Gastroesophageal sphincter (tissue), 3 donors: ENCODE measurements around the gene ITPR2.

Experiments used
- EP300 ChIP-seq: sonication (generic); formaldehyde crosslinking; IDR thresholded peaks from one replicate; pipeline ENCODE4 v1.6.1; 2017; ENCODE audit warnings: antibody characterized with exemption, mild to moderate bottlenecking
- POLR2A ChIP-seq, 2 donors: fragments of 450-650 bp; IDR thresholded peaks; one replicate each; pipeline ENCODE4 v1.6.1; 2017; ENCODE audit warnings: antibody characterized with exemption in 2 of 2, mild to moderate bottlenecking in 2 of 2, moderate library complexity in 1 of 2
- POLR2AphosphoS5 ChIP-seq: sonication (generic); formaldehyde crosslinking; IDR thresholded peaks from one replicate; pipeline ENCODE4 v1.6.1; 2017; ENCODE audit warnings: antibody characterized with exemption
- TF ChIP-seq, protein P1 (sequence below), 4 experiments: fragments of 200-600 bp in 2 of 4; fragments of 450-650 bp in 2 of 4; sonication (generic) in 1 of 4; IDR thresholded peaks; one replicate each; pipeline ENCODE4 v1.5.1; 2017 to 2019; ENCODE audit warnings: antibody characterized with exemption in 4 of 4, mild to moderate bottlenecking in 2 of 4, moderate library complexity in 2 of 4

GRCh38 chr12:26715232-26715631, 117.8 kb downstream of the ITPR2 start:
- TF ChIP-seq, protein P1, sequence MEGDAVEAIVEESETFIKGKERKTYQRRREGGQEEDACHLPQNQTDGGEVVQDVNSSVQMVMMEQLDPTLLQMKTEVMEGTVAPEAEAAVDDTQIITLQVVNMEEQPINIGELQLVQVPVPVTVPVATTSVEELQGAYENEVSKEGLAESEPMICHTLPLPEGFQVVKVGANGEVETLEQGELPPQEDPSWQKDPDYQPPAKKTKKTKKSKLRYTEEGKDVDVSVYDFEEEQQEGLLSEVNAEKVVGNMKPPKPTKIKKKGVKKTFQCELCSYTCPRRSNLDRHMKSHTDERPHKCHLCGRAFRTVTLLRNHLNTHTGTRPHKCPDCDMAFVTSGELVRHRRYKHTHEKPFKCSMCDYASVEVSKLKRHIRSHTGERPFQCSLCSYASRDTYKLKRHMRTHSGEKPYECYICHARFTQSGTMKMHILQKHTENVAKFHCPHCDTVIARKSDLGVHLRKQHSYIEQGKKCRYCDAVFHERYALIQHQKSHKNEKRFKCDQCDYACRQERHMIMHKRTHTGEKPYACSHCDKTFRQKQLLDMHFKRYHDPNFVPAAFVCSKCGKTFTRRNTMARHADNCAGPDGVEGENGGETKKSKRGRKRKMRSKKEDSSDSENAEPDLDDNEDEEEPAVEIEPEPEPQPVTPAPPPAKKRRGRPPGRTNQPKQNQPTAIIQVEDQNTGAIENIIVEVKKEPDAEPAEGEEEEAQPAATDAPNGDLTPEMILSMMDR (IDR thresholded peaks at IDR 0.05) = no peak
- TF ChIP-seq POLR2A (IDR thresholded peaks at IDR 0.05) (no peak), EP300 (no peak), POLR2AphosphoS5 (no peak)
